ENCODE data around the gene RNF224. TPM values are rescaled to one million over a fixed set of nuclear protein-coding genes. Genes with fewer than 3 reads are reported as not detected.
A peak's percentile ranks its signal among the peaks of the same experiment; 100 is the strongest.

RNF224 gene
- polyA plus RNA-seq (2013, experiment 1 of 2; ENCODE audit: insufficient read length) = not detected
- 0.09 TPM for polyA plus RNA-seq (2013, experiment 2 of 2; ENCODE audit: insufficient read length)

DNA sequence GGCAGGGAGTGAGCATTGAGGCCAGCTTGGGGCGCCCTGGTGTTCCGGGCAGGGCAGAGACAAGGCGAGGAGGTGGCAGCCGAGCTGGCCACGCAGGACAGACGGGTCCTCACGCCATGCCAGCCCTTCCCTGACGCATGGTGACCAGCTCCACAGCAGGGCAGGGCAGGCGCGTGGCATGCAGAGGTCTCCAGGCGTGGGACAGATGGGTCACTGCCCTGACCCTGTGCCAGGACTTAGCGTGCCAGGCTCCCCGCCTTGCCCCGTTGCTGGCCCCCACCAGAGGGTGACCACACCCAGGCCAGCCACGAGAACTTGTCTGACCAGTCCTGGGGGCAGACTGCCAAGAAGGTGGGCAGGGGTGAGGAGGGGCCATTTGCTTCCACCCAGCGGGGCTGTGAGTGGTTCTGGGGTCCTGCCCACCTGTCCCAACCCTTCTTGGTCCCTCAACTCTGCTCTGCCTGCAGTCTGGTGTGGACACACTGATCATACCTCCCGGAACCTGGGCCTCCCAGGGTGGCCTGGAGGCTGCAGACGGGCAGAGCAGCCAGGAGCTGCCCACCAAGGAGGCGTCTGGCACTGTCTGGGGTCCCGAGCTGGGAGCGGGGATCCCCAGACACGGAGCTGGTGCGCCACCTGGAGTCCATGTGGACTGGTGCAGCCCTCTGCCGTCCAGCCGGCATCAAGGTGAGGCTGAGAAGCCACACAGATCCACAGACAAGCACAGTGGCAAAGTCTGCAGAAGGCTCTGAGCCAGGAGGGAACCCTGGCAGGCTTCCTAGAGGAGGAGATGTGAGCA is at the start of gene RNF224:
TSS of gene RNF224 (plus strand) at position 449 of the 799 bp plus-strand sequence. CDS start 834 bp downstream, outside the sequence.
- peak; percentile 63 for DNase-seq

DNA sequence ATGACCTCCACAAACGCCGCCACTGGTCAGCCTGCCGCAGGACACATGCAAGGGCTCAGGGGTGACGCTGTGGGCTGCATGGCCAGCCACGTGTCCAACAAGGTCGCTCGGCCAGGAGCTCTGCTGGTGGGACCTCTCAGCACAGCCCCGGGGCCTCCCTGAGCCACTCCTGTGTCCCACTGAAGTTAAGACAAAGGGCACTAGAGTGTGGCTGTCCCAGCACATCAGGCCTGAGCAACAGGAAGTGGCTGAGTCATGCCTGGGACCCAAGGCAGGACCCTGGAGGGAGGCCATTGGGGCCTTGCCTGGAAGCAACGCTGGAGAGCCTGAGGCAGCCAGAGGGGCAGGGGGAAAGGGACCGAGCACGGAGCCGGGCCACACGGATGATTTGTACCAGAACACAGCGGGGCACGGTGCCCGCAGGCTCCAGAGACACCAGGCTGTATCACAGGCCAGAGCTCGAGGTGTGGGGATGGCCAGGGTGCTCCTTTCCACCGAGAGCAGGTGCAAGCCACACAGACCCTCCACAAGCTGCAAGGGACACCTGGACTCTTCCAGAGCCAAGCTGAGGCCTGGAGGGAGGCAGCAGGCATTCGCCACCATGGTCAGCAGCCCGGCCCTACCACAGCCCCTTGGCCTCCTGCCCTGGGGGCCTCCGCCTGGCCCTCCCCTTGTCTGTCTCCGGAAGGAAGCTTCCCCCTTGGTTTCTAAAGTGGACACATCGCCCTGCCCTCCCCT is 48.9 kb upstream of the RNF224 start:
- no peak for DNase-seq

DNA sequence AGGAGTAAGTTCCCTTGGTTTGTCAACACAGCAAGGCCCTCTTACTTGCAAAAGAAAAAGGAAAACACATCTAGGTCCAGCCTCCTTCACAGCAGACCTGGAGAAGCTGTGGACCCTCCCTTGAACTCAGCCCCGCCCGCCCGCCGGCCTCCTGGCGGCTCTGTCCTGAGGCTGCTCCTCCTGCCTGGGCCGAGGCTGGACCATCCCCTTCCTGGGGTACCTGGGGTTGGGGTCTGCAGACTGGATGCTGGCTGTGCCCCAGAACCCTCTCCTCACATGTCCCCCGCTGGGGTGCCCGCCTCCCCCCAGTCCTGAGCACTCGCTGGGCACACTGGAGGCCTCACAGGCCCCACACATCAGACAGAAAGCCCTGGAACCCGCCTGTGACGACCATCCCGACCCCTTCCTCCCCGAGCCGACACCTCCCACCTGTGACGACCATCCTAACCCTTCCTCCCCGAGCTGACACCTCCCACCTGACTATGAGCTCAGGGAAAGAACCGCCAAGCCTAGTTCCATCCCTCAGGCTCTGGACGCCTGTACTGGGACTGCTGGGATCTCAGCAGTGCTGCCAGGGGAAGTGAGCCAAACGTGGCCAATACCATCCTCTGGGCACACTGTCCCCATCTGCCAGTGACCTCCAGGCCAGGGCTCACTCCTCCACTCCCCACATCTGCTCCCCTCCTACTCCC is 48.2 kb upstream of the RNF224 start:
- no peak for DNase-seq

DNA sequence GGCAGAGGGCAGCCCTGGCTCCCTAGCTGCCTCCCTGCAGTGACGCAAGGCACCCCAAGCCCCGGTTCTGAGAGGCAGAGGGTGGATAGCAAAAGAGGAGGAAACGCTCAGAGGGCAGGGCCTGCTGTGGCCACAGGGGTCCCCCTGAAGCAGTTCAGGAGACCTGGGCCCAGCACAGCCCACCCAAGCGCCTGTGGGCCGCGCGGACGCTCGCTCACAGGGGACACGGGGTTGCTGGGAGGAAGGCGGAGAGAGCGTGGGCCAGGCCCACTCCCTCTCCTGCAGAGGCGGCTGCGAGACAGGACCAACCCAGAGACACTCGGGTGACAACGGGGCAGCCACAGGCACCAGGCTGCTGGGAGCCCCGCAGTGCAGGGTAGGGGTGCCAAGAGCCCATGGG is 47.5 kb upstream of the RNF224 start:
- no peak for DNase-seq

DNA sequence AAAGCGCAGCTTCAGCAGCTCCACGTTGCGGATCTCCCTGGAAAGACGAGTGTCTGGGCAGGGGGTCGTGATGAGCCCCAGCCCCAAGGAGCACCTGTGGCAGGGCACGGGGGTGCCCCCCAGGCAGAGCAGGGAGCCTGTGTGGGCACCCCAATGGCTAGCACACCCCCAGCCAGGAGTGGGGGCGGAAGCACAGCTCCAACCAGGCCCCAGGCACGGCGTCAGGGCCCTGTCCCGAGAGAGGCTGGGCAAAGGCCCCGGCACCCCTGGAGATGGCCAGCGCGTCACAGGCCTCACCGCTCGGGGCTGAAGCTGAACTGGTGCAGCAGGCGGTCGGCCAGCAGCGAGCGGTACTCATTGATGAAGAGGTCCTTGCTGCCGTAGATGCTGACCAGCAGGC is 46.8 kb upstream of the RNF224 start:
- DNase-seq = no peak

DNA sequence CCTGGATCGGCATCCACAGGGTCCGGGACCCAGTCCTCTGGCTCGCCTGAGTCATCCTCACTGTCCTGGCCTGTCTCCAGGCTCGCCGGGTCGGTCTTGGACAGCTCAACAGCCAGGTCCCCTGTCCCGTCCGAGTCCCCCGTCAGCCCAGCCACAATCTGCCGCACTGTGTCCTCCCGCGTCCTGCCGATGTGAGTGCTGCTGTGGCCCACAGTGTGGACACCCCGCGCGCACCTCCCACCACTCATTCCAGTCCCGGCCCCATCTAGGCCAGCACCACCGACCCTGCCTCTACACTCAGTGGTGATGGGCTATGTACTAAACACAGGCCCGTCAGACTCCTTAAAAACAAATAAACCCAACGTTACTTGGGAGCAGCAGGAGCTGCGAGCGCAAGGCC is 45.6 kb upstream of the RNF224 start:
- no peak for DNase-seq

DNA sequence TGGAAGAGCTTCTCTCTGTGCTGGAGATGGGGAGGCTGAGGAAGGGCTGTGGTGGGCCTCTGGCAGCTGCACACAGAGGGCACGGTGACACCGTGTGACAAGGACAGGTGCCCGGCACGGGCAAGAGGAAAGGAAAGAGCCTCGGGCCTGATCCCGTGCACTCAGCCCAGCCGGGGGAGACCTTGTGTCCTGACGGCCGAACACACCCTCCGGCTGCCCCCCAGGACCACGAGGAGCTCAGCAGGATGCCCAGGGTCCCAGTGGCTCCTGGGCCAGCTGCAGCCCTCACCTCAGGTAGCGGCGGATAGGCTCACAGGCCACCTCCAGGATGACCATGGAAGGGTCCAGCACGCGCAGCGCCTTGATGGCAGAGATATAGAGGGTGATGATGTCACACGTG is 44.5 kb upstream of the RNF224 start:
- no peak for DNase-seq

DNA sequence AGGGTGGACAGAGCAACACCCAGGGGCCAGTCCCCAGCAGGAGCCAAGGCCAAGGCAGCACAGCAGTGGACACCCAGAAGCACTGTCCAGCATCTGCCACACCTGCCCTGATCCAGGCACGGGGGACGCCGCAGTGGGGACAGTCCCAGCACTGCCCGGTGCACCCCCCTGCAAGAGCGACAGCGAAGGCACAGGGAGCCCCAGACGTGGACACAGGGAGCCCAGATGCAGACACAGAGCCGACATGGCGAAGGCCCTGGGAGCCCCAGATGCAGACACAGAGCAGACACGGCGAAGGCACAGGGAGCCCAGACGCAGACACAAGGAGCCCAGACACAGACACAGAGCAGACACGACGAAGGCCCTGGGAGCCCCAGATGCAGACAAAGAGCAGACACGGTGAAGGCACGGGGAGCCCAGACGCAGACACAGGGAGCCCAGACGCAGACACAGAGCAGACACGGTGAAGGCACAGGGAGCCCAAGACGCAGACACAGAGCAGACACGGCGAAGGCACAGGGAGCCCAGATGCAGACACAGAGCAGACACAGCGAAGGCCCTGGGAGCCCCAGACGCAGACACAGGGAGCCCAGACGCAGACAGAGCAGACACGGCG is 43.2 kb upstream of the RNF224 start:
- no peak for DNase-seq

DNA sequence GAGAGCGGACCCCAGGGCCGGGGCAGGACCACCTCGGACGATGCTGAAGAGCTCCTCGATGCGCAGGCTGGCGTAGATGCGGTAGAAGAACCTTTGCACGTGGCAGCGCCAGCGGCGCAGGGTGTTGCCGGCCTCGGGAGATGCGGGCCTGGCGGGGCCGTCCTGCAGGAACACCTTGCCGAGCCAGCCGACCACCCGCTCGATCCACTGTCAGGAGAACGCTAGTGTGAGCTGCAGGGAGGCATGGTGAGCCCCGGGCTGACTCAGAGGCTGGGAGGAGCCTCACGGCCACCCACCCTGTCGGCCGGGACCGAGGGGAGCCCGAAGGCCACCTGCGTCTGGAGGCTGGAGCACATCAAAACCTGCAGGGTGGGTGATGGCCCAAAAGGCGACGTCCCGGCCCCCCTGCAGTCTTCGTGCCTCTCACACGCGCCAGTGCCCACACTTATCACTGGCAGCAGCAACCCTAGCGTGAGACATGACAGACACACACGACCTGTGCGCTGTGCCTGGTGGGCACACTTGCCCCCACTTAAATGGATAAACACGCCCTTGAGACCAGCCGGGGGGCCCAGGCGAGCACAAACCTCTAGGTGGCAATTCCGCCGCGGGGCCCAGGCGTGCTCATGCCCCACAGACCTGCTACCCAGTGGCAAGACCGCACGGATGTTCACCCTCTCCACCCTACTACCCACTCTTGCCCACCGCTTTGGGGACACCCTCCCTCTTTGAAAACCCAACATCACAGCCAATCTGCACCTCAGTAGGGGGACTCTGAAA is 42.2 kb upstream of the RNF224 start:
- DNase-seq = no peak

DNA sequence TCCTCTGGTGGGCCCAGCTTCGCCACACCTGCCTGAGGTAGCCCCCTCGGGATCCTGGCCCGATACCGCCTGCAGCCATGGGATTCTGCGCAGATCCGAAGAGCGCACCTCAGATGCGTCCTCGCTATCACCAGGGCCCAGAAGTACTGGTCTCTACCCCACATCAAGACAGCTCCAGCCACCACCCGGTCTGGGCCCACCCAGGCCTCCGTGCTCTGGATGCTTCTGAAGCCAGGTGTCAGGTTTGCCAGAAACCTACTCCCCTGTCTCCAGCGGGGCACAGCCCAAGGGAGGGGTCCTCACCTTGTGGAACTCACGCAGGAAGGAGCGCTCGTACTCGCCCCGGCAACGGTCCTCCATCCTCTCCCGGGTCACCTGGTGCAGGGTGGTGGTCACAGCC is 41.4 kb upstream of the RNF224 start:
- no peak for DNase-seq

DNA sequence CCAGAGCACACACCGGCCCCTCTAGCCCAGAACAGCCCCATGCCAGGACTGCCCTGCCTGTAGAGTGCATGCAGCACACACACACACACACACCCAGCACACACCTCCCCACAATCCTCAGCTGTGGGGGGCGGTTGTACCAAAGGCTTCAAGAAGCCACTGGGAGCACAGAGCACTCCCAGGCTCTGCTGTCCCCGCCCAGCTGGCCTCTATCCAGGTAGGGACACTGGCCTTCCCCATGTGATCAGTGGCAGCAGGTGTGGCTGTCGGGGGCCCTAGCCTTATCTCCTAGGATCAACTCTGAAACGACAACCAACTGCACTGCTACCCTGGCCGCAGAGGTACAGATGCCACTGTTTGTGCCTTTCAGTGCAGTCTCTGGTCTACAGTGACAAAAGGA is 40.9 kb upstream of the RNF224 start:
- no peak for DNase-seq

DNA sequence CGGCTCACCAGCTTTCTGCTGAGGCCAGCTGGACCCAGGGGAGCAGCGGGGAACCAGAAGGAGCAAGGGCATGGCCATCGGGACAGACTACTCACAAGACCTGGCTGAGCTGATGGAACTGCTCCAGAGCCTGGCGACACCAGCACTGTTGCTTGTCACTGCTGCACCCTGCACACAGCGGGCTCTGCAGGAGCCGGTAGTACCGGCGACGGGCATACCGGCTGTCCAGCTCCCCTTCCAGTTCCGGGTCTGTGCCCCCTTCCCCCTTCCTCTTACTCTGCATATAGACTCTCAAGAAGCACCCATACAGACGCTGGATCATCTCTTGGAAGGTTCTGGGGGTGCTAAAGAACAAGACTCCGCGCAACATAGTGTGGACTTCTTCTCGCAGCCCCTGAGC is 39.9 kb upstream of the RNF224 start:
- DNase-seq = no peak

DNA sequence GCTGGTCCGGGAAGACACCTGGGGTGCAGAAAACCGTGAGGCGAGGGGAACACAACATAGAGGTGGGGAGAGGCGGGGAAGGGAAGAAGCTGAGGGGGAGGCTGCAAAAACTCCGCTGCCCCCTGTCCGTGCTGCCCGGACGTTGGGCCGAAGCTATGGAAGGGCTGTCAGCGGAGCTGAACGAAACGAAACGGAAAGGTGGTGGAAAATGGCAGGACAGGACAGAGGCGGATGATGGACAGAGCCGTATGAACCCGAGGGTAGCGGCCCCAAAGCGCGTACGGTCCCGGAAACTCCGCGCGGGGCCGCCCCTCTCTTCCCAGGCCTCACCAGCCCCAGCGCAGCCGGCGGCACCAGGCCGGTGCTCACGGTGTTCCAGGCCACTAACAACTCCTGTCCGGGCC is 39.2 kb upstream of the RNF224 start:
- DNase-seq = no peak

DNA sequence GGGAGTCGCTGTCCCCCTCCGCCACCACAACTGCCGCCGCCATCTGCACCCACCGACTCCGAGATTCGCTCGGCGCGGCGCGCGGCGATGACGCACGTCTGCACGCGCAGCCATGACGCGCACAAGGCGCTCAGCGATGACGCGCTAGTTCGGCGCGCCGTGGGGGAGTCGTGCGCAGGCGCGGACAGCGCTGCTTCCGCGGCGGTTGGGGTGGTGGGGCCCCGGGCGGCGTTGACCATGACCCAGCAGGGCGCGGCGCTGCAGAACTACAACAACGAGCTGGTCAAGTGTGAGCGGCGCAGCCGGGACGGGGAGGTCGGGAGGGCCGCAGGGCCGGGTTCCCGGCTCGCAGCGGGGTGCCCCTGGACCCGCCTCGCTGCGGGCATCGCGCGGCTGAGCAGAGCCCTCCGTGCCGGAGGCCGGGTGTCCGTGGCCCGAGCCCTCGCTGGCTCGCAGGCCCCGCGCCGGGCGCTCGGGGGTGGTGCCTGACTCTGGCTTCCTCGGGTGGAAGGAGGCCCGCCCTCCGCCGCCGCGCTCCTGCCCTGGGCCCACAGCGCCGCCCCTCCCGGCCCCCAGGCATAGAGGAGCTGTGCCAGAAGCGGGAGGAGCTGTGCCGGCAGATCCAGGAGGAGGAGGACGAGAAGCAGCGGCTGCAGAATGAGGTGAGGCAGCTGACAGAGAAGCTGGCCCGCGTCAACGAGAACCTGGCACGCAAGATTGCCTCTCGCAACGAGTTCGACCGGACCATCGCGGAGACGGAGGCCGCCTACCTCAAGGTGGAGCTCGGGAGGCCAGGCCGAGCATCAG is 38.6 kb upstream of the RNF224 start, which contains the start of the genes ANAPC2 and SSNA1:
TSS of gene ANAPC2 (minus strand) at position 71 of the 807 bp plus-strand sequence. CDS start at position 43, 28 bp downstream.
TSS of gene SSNA1 (plus strand) at position 187 of the 807 bp plus-strand sequence. CDS start at position 238, 51 bp downstream.
- DNase-seq = peak; percentile 91

DNA sequence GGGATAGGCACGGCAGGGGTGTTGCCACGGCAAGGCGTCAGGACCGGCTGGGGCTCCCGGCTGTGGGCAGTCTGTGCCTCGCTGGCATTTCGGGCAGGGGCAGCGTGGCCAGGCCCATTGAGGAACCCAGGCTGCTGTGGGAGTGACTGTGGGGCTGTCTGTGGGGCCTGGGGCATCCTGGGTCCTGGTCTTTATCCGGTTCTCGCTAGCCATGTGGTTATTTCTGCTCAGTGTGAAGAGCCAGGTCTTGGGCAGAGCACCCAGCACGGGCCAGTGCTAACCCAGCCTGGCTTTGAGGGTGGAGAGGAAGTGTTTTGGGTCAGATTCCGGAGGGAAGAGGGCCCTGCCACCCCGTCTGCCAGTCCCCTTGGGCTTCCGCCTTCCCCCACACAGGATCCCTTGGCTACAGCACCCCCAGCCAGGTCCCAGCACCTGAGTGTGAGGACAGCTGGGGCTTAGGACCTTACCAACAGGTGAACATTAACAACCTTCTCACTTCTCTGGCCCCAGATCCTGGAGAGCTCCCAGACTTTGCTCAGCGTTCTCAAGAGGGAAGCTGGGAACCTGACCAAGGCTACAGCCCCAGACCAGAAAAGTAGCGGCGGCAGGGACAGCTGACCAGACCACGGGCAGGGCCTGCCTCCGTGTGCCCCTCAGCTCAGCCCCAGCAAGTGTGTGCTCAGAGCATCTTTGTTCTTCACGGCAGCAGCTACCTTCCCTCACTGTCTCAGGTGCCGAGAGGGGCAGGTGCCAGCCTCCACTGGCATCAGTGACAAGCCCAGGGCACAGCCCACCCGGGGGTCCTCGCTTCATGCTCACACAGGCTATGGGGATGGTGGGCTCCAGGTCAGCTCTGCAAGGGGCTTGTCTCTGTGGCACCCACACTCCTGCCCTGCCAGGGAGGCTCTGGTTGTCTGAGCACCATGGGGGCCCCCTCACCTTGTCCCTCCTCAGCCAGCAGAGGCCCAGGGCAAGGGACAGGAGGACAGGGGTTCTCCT is 37.7 kb upstream of the RNF224 start:
- DNase-seq = no peak

DNA sequence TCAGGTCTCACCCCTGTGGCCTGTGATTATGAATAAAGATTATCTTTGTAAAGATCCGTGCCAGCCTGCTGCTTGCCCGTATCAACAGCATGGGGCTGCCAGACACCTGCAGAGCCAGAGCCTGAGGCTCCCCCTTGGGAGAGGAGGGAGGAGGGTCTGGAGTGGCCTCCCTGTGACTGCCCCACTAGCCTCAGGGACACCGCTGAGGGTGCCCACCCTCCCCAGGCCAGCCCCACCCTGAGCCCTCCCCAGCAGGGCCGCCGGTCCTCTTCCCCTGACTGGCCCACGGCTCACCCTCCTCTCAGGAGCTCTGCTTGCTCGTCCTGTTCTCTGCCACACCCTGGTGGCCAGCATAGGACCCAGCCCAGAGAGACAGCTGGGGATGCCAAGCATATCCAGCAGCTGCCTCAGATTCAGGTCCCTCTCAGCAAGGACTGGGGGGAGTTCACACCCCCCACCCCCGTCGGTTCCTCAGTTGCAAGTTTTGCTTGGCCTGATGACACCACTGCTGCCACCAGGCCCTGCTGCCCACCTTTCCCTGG is 36.9 kb upstream of the RNF224 start:
- no peak for DNase-seq

DNA sequence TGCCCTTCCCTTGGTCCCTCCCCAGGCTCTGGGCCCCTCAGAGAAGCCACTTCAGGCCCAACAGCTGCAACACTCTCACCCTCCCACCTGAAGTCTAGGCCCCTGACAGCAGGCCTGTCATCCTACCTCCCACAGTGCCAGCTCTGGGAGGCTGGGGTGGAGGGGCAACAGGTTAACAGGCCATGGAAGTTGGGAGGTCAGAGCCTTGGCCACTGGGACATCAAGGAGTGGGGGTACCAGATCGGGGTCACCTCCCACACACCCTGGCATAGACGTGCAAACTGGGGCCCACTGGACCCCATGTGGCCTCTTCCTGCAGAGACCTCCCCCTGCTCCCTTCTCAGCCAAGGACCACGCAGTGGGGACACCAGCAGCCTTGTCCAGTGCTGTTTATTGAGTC is 36.1 kb upstream of the RNF224 start:
- no peak for DNase-seq

DNA sequence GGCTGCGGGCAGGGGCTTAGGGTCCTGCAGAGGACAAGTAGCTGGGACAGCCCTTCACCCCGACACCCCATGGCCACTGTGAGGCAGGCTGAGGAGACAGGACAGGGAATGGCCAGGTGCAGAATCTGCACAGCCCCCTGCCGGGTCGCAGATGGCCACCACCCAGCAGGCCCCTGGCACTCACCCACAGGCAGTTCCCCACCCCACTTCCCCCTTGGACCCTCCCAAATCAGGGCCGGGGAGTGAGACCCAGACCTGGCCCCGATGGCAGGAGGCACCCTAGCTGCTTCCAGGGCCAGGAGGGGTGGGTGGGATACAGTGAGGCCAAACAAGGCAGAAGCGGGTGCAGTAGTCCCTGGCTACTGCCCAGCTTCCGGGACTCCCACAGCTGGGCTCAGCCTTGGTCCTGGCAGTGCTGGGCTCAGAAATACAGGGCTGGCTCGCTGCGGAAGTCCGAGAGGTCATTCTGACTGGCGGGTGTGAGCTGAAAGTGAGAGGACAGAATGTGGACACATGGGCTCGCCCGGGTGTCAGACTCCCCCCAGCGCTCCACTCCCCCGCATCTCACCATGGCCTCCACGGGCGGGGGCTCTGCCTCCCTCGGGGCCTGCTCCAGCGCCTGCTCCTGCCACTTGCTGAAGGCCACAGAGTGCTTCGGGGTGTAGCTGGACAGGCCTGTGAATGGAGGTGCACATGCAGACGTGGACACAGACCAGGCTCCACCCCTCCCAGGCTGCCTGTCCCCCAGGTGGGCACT is 35.4 kb upstream of the RNF224 start:
- DNase-seq = no peak

DNA sequence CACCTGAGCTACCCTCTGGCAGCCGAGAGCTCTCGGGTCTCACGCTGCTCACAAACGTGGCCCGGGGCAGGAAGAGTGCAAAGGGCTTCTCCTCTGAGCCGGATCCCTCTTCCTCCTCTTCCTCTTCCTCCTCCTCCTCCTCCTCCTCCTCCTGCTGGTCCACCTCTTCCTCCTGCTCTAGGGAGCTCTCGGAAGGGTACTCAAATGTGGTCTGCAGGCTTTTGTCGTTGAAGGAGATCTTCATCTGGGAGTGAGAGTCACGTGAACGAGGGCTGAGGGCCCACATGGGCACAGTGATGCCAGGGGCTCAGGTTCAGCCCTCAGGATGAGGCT is 34.9 kb upstream of the RNF224 start:
- no peak for DNase-seq
